ENCODE data around the gene SIRPB1.
A peak's percentile ranks its signal among the peaks of the same experiment; 100 is the strongest.
"Not testable (repeated sequence)": the region's sequence is repeated elsewhere in the genome, so short reads cannot be mapped to it uniquely, and the experiment has no call there.

The SIRPB1 gene

DNA sequence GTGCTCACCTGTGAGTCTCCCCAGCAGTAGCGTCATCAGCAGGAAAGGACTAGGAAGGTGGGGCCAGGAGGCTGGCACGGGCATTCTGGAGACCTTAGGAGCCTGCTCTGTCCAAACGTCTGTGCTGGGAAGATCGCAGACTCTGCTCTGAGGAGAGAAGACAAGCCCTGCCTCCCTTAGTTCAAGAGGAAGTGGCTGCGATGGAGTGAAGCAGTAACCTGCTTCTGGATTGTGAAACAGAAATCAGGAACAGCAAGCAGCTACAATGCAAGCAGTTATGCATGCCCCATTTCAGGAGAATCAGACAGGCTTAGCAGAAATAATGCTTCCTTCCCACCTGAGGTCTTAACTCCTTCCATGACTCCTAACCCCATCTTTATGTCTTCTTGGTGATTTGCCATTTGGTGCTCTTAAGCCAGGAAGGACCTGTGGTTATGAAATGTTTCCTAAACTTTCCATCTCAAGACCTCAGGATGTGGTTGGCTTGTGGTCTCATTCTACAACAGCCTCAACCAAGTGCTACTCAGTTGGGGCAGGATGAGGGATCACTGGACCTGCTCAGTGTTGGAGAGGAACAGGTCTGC is at the start of gene SIRPB1:
TSS of gene SIRPB1 (minus strand) at position 149 of the 584 bp plus-strand sequence. CDS start at position 84, 65 bp downstream.
- no peak for DNase-seq (ENCODE audit: low read depth in 2 of 3, low spot score in 1 of 3)

DNA sequence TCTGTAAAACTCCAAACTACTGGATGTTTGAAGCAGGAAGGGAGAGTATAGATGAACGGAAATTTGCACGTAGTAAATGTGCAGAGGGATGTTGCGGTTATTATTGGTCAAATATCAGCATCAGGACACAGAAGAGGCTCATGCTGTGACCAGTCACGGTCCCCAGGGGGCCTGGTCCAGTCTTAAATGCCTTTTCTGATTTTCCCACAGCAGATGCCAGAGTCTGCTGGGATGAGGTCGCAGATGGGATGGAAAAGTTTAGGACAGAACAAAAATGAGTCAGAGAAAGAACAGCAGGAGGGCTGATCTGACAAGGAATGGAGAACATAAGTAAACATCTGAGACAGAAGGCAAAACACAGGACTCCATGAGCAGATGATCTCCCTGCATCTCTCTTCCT is 49.5 kb upstream of the SIRPB1 start:
- DNase-seq (ENCODE audit: low read depth in 2 of 3, low spot score in 1 of 3), result no peak

DNA sequence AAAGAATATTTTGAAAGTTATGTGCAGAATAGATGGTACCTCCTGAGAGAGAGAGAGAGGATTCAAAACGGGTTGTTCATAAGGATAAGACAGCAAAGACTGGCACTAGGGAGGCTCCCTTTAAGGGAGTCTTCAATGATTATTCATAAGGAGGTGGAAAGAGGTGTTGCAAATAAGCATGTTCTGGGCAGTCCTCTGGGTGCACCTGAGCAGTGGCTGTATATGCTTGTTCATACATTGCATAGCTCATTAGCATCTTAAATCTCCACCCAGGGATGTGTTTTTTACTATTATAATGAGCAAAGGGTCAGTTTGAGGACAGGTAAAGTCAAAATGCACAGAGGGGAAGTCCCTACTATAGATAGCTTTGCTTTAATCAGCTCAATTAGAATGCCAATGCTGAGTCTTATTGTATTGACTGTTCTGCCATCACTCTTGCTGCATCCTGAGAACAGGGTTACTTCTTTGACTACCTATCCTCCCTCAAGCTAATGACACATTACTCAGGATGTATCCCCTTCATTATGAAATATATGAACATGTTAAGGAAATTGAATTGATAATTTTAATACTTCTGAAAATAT is 47.8 kb upstream of the SIRPB1 start:
- no peak for DNase-seq (ENCODE audit: low read depth in 2 of 3, low spot score in 1 of 3)

DNA sequence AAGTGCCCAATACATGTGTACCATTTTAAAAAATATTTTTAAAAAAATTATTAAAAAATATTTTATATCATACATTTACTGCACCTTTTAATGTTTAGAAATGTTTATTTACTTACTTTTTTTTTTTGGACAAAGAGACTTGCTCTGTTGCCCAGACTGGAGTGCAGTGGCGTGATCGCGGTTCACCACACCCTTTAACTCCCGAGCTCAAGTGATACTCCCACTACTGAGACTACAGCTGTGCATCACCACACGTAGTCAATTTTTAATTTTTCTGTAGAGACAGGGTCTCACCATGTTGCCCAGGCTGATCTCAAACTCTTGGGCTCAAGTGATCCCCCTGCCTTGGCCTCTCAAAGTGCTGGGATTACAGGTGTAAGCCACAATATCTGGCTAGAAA is 47.0 kb upstream of the SIRPB1 start:
- DNase-seq (ENCODE audit: low read depth in 2 of 3, low spot score in 1 of 3), result no peak

DNA sequence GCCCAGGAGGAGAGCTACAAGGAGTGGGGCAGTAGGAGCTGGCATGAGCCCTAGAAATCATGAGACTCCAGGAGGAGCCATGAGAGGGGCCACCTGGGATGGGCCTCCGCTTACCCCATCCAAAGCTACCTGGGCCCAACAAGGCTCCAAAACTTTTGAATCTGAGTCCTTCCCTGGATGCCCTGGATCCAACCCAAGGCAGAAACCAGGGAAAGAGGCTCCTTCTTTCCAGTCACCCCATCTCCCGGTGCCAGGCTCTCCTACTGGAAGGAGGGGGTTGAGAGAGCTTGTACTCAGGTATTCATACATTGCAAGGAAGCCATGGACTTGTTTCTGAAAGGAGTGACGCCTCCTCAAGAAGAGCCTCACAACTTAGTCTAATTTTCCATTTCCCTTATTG is 45.5 kb upstream of the SIRPB1 start:
- DNase-seq (ENCODE audit: low read depth in 2 of 3, low spot score in 1 of 3), result no peak

DNA sequence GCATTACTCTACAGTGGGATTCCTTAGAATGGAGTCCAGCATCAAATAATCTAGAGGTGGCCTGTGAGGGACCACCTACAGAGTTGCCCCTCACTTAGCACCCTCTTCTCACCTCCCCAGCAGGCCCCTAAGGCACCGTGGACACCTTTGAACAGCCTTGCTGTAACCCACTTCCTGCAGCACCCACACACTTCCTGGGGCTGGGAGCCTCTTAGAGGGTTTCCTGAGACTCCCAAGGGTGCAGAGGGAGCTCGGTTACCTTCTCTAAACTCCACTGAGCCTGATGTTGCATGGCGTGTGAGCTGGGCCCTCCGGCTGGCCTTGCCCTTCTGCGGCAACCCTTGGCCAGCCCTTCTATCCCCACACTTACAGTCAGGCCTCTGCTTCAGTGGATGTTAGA is 45.1 kb upstream of the SIRPB1 start:
- peak in 2 of 3 donors; percentile 42 to 50 for DNase-seq (ENCODE audit: low read depth in 2 of 3, low spot score in 1 of 3)

DNA sequence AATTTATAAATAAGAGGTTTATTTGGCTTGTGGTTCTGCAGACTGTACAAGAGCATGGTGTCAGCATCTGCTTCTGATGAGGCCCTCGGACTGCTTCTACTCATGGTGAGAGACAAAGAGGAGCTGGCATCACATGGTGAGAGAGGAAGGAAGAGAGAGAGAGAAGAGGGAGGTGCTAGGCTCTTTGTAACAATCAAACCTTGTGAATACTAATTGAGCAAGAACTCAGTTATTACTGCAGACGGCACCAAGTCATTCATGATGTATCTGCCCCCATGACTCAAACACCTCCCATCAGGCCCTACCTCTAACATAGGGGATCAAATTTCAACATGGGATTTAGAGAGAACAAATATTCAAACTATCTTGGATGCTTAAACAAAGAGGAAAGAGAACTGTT is 44.1 kb upstream of the SIRPB1 start:
- DNase-seq (ENCODE audit: low read depth in 2 of 3, low spot score in 1 of 3), result no peak

DNA sequence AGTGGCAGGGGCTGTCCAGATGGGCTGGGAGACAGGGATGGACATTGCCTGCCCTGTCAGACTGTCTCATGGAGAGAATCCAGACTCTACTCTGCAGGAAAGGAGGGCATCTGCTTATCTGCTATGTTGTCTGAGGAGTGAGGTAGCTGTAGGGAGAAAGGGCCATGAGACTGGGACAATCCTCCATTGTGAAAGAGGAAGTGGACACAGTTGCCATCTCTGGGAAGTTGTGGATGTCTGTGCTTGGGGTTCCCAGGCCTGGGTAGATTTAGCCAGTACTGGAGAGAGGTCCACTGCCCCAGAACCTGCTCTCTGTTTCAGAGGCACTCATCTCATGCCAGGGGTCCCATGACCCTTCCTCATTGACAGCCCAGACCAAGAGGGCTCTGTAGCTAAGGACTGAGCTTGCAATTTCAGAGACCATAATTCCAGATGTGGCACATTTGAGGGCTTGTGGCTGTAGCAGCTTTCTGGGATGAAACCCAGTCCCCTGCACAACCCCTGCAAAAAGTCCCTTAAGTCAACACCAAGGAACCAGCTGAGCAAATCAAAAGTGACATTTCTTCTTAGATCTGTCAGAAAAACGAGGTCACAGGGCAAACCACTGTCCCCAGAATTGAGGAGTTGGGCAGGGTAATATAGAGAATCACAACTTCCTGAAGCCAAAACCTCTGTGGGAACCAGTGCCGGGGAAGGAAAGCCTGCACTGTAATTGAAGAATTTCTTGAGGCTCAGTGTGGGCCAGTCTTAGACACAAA is 41.9 kb upstream of the SIRPB1 start:
- no peak for DNase-seq (ENCODE audit: low read depth in 2 of 3, low spot score in 1 of 3)

DNA sequence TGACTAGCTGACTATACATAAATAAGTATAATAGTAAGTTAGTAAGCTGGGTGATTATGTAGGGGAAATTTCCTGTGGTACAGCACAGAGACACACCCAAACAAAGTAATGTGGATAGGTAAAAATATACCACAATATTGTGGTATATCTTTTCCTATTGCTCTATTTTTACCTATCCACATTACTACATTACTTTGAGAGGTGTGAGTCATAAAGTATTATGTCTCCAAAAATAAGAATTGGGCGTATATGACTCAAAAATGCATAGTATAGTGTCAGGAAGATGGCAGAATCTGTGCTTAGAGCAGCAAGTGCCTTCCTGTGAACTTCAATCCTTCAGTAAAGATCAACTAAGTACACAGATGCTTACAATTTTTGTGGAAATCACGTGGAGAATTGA is 40.4 kb upstream of the SIRPB1 start:
- DNase-seq (ENCODE audit: low read depth in 2 of 3, low spot score in 1 of 3), result no peak

DNA sequence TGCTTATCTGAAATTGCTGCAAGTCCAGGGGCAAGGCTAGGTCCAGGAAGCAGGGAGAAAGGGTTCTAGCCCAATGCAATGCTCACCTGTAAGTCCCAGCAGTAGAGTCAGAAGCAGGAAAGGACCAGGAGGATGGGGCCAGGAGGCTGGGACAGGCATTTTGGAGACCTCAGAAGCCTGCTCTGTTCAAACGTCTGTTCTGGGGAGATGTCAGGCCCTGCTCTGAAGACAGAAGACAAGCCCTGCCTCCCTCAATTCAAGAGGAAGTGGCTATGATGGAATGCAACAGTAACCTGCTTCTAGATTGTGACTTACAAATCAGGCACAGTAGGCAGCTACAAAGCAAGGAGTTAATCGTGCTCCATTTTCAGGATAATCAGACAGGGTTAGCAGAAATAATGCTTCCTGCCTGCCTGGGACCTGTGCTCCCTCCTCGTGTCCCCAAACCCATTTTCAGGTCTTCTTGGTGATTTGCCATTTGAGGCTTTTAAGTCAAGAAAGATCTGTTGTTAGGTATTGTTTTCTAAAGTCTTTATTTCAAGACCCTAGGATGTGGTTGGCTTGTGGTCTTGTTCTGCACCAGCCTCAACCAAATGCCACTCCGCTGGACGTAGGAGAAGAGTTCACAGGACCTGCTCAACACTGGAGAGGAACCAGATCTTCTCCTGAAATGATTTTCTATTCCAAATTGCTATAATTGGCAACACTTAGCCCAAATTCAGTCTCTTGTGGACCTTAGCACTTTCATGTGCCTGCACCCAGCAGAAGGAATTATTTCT is 37.9 kb upstream of the SIRPB1 start, which contains the start of gene SIRPG:
TSS of gene SIRPG (minus strand) at position 224 of the 779 bp plus-strand sequence. CDS start at position 159, 65 bp downstream.
- DNase-seq (ENCODE audit: low read depth in 2 of 3, low spot score in 1 of 3), result no peak

DNA sequence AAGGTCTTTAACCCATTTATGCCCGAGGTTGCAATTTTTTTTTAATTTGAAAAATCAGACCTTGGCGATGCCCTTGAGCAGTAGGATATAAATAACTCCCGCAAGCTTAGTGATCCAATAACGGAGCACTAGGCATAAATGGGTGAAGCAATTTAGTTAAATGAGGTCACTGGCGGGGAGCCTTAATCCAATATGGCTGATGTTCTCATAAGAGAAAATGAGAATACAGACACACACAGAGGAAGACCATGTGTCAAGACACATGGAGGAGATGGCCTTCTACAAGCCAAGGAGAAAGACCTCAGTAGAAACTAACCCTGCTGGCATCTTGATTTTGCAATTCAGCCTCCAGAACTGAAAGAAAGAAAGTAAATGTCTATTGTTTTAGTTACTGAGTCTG is 37.0 kb upstream of the SIRPB1 start:
- no peak for DNase-seq (ENCODE audit: low read depth in 2 of 3, low spot score in 1 of 3)

DNA sequence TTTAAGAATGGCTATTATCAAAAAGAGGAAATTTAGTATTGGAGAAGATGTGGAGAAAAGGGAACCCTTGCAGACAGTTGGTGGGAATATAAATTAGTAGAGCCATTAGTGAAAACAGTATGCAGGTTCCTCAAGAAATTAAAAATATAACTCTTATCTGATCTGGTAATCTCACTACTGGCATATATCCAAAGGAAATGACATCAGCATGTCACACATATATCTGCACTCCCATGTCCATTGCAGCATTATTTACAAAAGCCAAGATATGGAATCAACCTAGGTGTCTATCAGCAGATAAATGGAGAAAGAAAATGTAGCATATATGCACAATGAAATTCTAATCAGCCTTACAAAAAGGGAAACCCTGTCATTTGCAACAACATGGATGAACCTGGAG is 35.2 kb upstream of the SIRPB1 start:
- DNase-seq (ENCODE audit: low read depth in 2 of 3, low spot score in 1 of 3), result no peak

DNA sequence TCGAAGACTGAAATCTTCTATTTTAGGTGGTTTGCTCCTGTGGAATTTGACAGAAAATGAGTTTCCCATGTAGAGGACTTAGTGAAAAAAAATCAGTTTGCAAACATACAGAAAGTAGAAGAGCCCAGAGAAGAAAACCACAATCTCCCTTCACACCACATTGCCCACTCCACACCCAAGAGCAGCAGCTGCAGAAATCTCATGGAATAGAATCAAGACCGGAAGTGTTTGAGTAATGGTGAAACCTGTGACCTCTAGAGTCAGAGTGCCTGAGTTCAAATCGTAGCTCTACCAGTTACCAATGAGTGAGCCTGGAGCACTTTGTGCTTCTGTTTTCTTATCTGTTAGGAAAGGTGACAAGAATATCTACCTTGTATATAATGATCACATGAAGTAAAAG is 33.2 kb upstream of the SIRPB1 start:
- no peak for DNase-seq (ENCODE audit: low read depth in 2 of 3, low spot score in 1 of 3)

DNA sequence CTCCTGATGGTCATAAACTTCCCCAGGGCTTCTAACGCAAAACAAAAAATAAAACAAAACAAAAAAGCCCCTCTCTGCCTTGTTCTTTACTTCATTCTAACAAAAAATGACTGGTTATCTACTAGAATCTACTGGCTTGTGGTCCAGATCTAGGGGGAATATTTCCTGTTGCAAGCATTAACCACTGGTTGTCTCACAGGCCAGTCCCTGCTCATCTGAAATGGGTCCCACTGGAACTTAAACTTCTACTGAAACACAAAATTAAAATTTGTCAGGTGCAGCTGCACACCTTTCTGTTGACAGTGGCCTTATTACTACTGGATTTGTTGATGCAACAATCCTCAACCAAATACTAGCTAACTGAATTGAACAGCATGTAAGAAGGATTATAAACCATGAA is 32.3 kb upstream of the SIRPB1 start:
- no peak for DNase-seq (ENCODE audit: low read depth in 2 of 3, low spot score in 1 of 3)

DNA sequence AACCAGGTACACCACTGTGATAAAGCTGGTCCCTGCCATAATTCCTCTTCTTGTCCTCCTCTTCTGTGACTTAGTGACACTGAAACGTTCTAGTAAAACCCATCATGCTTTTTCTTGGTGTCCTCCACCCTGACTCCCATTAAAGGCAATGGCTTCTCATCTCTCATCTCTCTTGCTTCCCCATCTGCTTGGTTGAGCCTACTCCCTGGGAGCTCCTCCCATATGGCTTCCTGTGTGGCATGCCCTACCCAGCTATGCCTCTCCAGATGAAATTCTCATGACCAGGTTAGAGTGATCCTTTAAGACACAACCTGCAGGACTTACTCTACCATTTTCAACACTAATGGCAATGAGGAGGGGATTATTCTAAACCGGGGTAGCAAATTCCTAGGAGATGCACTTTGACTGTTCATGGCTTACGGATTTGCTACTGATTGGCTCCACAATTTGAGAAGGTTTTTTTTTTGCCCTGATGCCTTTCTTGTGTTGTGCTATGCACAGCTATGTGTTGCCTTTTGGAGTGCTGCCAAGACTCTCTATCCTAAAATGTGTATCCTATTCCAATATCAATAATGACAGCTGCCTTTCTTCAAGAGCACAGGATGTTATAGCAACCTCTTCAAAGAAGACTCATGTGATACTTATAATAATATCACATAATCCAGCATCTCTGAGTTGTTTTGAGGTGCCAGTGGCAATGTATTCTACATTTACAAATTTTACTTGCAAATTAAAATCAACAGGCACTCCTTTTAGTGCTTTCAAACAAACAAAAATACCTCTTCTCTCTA is 31.7 kb upstream of the SIRPB1 start:
- no peak for DNase-seq (ENCODE audit: low read depth in 2 of 3, low spot score in 1 of 3)

DNA sequence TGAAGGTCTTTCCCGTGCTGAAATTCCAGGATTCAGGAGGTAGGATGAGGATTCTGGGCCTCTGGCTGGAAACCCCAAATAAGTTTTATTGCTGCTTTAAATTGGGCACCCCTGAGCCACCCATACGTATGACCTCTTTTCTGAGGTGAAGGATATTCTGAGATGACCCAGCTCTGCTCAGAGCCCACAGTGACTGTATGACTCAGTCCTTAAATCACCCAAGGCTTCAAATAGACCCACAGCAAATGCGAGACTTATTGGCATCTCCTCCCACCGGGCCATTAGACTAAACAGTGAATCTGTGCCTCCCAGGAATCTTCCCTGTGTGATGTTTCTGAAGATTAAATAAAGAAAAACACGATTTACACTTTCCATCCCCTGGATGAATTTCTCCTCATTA is 28.3 kb upstream of the SIRPB1 start:
- no peak for DNase-seq (ENCODE audit: low read depth in 2 of 3, low spot score in 1 of 3)

DNA sequence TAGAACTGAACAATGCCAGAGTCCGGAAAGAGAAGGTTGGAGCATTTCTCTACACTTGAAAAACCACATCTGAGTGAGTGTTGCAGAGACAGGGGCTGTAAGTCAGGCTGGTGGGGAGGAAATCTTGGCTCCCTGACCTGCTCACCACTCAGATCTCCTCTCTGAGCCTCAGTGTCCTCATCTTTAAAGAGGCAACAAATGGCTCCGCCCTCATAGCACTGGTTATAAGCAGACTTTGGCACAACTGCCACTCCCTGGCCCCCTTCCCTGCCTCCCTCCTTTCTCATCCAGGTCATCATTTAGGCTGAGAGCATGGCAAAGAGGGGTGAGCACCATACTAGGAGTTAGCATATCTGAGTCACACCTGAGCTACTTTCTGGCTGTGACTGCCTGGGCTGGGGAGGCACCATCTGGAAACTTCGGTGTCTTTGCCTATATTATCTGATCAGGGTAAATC is 27.2 kb upstream of the SIRPB1 start:
- no peak for DNase-seq (ENCODE audit: low read depth in 2 of 3, low spot score in 1 of 3)

DNA sequence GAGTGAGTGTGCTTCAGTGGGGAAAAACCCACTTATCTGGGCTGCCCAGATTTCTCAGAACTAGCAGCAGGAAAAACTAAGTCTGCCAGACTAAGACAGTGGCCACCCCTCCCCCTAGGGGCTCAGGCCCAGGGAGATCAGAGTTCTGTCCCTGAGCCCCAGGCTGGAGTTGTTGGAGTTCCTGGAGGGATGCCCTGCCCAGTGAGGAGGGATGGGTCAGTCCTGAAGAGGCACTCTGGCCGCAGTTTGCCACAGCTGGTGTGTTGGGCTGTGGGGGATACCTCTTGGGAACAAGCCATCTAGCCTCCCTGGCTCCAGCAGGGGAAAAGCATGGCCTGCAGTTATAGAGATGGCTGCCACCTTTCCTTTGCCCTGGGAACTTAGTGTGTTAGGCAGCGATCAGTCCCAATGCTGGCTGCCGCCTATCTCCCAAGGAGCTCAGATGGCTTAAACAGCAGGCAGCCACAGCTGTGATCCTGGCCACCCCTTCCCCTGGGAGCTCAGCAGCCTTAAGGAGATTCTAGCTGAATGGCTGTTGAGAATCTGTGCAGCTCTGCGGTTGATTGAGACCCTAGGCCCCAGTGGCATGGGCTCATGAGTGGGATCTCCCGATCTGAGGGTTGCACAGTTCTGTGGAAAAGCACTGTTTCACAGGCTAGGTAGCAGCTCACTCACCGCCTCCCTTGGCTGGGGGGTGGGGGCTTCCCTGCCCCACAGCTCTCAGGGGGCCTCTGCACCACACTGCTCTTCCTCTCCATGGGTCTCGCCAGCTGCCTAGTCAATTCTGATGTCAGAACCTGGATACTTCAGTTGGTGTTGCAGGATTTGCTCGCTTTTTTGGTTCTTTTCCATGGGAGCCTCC is 24.5 kb upstream of the SIRPB1 start:
- DNase-seq (ENCODE audit: low read depth in 2 of 3, low spot score in 1 of 3), result no peak

DNA sequence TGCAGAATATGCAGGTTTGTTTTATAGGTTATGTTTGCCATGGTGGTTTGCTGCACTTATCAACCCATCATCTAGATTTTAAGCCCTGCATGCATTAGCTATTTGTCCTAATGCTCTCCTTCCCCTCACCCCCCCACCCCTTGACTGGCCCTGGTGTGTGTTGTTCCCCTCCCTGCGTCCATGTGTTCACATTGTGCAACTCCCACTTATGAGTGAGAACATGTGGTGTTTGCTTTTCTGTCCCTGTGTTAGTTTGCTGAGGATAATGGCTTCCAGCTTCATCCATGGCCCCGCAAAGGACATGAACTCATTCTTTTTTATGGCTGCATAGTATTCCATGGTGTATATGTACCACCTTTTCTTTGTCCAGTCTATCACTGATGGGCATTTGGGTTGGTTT is 18.8 kb upstream of the SIRPB1 start:
- DNase-seq (ENCODE audit: low read depth in 2 of 3, low spot score in 1 of 3), result not testable (repeated sequence)

DNA sequence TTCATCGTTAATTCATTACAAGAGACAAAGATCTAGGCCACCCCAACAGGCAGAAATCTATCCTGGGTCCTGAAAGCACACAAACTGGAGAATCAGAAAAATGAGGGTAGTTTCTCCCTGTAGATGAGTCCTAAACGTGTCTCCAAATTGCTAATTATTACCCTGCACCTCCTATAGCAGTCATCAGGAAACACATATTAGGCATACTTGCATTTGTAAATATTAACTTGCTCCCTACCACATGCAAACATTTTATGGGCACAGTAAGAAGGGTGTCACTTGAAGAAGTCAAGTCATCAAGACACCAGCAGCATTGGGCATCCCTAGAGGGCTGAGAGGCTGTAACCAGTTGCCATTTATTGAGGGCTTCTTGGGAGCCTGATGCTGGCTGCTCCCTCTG is 17.9 kb upstream of the SIRPB1 start:
- DNase-seq (ENCODE audit: low read depth in 2 of 3, low spot score in 1 of 3), result no peak
